Stomach (tissue), 9 donors: ENCODE results near the gene CLASRP. TPM values are rescaled to one million over a fixed set of nuclear protein-coding genes. Genes with fewer than 3 reads are reported as not detected.
A peak's percentile ranks its signal among the peaks of the same experiment; 100 is the strongest.

Experiments used
- DNase-seq, 2 donors: peaks; one replicate each; pipeline versions ENCODE4 v3.0.0 to v3.0.0-alpha.2; 2013 to 2019
- H3K27ac ChIP-seq, 5 donors: fragments of 200-600 bp in 4 of 5; sonication (generic) in 4 of 5; one replicate each; pipeline ENCODE4 v1.5.1; 2013 to 2019; ENCODE audit warnings: mild to moderate bottlenecking in 1 of 5, moderate library complexity in 1 of 5
- H3K27me3 ChIP-seq, 3 donors: fragments of 200-600 bp; sonication (generic); one replicate each; pipeline ENCODE4 v1.5.1; 2017 to 2019; ENCODE audit warnings: mixed run types in 1 of 3
- H3K36me3 ChIP-seq, 4 donors: fragments of 200-600 bp; sonication (generic); 1 replicate in 3 of 4; 2 replicates in 1 of 4; pipeline ENCODE4 v1.5.1; 2016 to 2019
- H3K4me1 ChIP-seq, 4 donors: fragments of 200-600 bp; sonication (generic); one replicate each; pipeline ENCODE4 v1.5.1; 2016 to 2019
- H3K4me3 ChIP-seq, 4 donors: fragments of 200-600 bp; sonication (generic) in 3 of 4; one replicate each; pipeline ENCODE4 v1.5.1; 2016 to 2019; ENCODE audit warnings: mild to moderate bottlenecking in 1 of 4
- H3K9me3 ChIP-seq, 4 donors: fragments of 200-600 bp; sonication (generic); one replicate each; pipeline ENCODE4 v1.5.1; 2016 to 2019
- CTCF ChIP-seq, 7 experiments: fragments of 450-650 bp in 4 of 7; fragments of 200-600 bp in 3 of 7; sonication (generic) in 3 of 7; IDR thresholded peaks; one replicate each; pipeline ENCODE4 v1.5.1; 2016 to 2019; ENCODE audit warnings: antibody characterized with exemption in 7 of 7, control low read depth in 2 of 7, mild to moderate bottlenecking in 1 of 7
- EP300 ChIP-seq: sonication (generic); formaldehyde crosslinking; IDR thresholded peaks from one replicate; pipeline ENCODE4 v1.6.1; 2017; ENCODE audit warnings: antibody characterized with exemption
- POLR2A ChIP-seq, 4 donors: fragments of 450-650 bp; IDR thresholded peaks; one replicate each; pipeline ENCODE4 v1.6.1; 2016; ENCODE audit warnings: antibody characterized with exemption in 4 of 4, control low read depth in 2 of 4, mild to moderate bottlenecking in 1 of 4, moderate library complexity in 1 of 4
- POLR2AphosphoS5 ChIP-seq, 3 donors: sonication (generic); formaldehyde crosslinking; IDR thresholded peaks; one replicate each; pipeline ENCODE4 v1.6.1; 2016; ENCODE audit warnings: antibody characterized with exemption in 3 of 3
- WGBS, 5 donors: extraction: QIAGEN DNeasy Blood & Tissue Kit in 3 of 5; methylation state at CpG; one replicate each; pipeline versions ENCODE4 v1.1.5 to v1.1.7; 2013 to 2018; 5-methylcytosine and 5-hydroxymethylcytosine counted together
- intact Hi-C: fragments of 100-400 bp; cut with DNase I; formaldehyde crosslinking; loops from one replicate; pipeline ENCODE4 v1.15.1; 2023; ENCODE audit warnings: low total_unique reads
- polyA plus RNA-seq, 3 donors: library from polyadenylated mRNA; stranded (reverse); fragments of 200-250 nt; gene quantifications; one replicate each; pipeline ENCODE4 v1.2.3, GENCODE V29; 2013
- total RNA-seq, 5 donors: library from RNA; depleted of rRNA; stranded (reverse); fragments of >200 nt; gene quantifications; one replicate each; pipeline versions ENCODE4 v1.1.0 to v1.2.3, GENCODE V29; 2014 to 2016
- donor health status: healthy with polysubstance abuse.
- donor health status: Bipolar disorder and iron deficiency.
- donor health status: healthy.

Gene CLASRP
- total and polyA plus RNA-seq, 8 donors: 27.0 to 491 (median 109) TPM

GRCh38 chr19:45097450-45097775 lies 58.6 kb downstream of the CLASRP start:
- no peak for DNase-seq
- Histone ChIP-seq H3K36me3 (no peaks in the 10 kb centered on the region), H3K27ac (peak overlapping the region; percentile 82 to 94 (median 87)), H3K4me3 (no peak overlapping the region), H3K4me1 (peaks cover 88 to 92% (median 90%) of the 10 kb centered on the region in 4 donors), H3K27me3 (no peaks in the 10 kb centered on the region), H3K9me3 (no peaks in the 10 kb centered on the region)
- WGBS, 5 donors: 65 to 80% (median 73%) methylated on average over 7 of the region's 7 CpGs
- TF ChIP-seq CTCF (IDR thresholded peaks at IDR 0.05) (no peak), POLR2AphosphoS5 (IDR thresholded peaks at IDR 0.05) (no peak), POLR2A (IDR thresholded peaks at IDR 0.05) (no peak), EP300 (no peak)
- intact Hi-C loops: no loop called here

DNA sequence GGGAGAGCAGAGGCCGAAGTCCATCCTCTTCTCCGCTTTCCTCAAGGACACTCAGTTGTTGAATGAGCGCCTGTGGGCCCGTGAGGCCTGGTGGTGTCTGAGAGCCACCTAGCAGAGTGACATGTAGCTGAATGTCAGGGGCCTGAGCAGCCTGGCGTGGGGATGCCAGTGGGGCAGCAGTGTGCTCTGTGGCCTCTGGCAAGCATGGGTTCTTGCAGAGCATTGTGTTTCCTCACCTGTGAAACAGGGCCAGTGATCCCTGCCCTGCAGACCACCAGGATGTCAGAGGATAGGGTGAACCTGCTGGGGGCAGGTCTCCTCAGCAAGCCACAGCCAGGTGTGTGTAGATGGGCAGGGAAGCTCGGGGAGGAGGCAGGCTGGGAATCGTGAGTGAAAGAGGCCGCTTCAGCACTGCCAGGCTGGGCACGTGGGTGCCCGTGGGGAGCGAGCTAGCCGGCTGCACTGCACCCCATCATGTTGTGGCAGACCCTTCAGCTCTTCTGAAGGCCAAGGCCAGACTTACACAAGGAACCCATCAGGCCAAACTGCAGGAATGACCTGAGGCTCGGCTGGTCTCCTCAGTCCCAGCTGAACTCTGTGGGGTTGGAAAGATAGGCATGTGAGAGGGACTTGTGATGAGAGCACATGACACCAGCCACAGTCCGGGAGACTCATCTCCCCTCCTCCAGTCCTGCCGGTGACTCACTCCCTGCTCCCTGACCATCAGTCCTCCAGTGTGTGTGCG lies 59.1 kb downstream of the CLASRP start:
- TF ChIP-seq CTCF (IDR thresholded peaks at IDR 0.05) (no peak), EP300 (no peak), POLR2A (IDR thresholded peaks at IDR 0.05) (no peak), POLR2AphosphoS5 (IDR thresholded peaks at IDR 0.05) (peak in 1 of 3 donors; percentile 33)
- no peaks in the 10 kb centered on the region for H3K9me3 ChIP-seq
- H3K27me3 ChIP-seq: no peaks in the 10 kb centered on the region
- no peaks in the 10 kb centered on the region for H3K36me3 ChIP-seq
- intact Hi-C loops: no loop called here
- peak overlapping the region in 1 of 4 donors; percentile 6 for H3K4me3 ChIP-seq
- 34 to 55% (median 35%) methylated on average over 9 to 16 of the region's 16 CpGs for WGBS, 5 donors
- DNase-seq: peak; percentile 51 to 56
- peak overlapping the region; percentile 82 to 94 (median 87) for H3K27ac ChIP-seq
- peaks cover 93 to 96% (median 96%) of the 10 kb centered on the region in 4 donors for H3K4me1 ChIP-seq

GRCh38 chr19:45098521-45099466 lies 59.9 kb downstream of the CLASRP start:
- peak overlapping the region in 2 of 4 donors; percentile 5 to 6 for H3K4me3 ChIP-seq
- peaks cover 99 to 100% (median 100%) of the 10 kb centered on the region in 4 donors for H3K4me1 ChIP-seq
- H3K36me3 ChIP-seq: no peaks in the 10 kb centered on the region
- TF ChIP-seq CTCF (IDR thresholded peaks at IDR 0.05) (no peak), POLR2AphosphoS5 (IDR thresholded peaks at IDR 0.05) (no peak), EP300 (no peak), POLR2A (IDR thresholded peaks at IDR 0.05) (no peak)
- intact Hi-C loops: no loop called here
- no peaks in the 10 kb centered on the region for H3K27me3 ChIP-seq
- peak; percentile 54 to 79 for DNase-seq
- WGBS, 5 donors: 18 to 32% (median 23%) methylated on average over 15 of the region's 15 CpGs
- peak overlapping the region; percentile 82 to 94 (median 87) for H3K27ac ChIP-seq
- no peaks in the 10 kb centered on the region for H3K9me3 ChIP-seq

GRCh38 chr19:45099467-45100191 lies 60.8 kb downstream of the CLASRP start:
- intact Hi-C loops: no loop called here
- no peak for TF ChIP-seq CTCF (IDR thresholded peaks at IDR 0.05)
- TF ChIP-seq POLR2AphosphoS5 (IDR thresholded peaks at IDR 0.05): peak; percentile 36 to 70 (median 67)
- peak; percentile 48 for TF ChIP-seq EP300
- peaks cover 99 to 100% (median 100%) of the 10 kb centered on the region in 4 donors for H3K4me1 ChIP-seq
- DNase-seq: peak; percentile 63 to 79
- peak overlapping the region in 3 of 4 donors; percentile 0 to 8 (median 5) for H3K4me3 ChIP-seq
- H3K9me3 ChIP-seq: no peaks in the 10 kb centered on the region
- H3K27me3 ChIP-seq: no peaks in the 10 kb centered on the region
- WGBS, 5 donors: 26 to 62% (median 32%) methylated on average over 11 to 25 of the region's 25 CpGs
- H3K36me3 ChIP-seq: no peaks in the 10 kb centered on the region
- H3K27ac ChIP-seq: peak overlapping the region; percentile 82 to 94 (median 87)
